ENCODE results near the gene ZNF593. TPM values are rescaled to one million over a fixed set of nuclear protein-coding genes. Genes with fewer than 3 reads are reported as not detected.

Gene ZNF593
- total and polyA plus RNA-seq, 10 of the 15 experiments (the other 5 are each of a cell fraction or from before 2014, with no cell fraction given), result 7.7 to 156 (median 51.0) TPM

DNA sequence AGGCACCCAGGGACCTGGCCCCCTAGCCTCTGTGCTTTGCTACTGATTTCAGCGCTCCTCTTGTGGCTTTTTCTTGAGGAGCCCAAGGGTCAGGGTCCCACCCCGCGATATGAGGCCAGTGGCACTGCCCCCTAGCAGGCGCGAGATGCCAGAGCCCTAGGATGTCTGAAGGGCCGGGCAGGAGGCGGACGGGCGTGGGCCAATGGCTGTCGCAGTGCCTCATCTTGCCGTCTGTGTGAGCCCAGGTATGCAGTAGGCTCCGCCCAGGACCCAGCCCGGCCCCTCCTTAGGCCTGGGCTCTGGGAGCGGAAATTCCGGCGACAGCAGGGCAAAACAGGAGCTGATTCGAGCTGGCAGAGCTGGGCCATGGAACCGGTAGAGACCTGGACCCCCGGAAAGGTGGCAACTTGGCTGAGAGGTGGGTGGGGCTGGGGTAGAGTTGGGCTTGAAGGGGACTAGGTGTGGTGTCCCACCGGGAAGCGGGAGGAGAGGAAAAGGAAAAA is 7.5 kb downstream of the ZNF593 start, which contains the start of gene CNKSR1:
CNKSR1 (plus strand) TSS at position 310 of the 503 bp plus-strand sequence; CDS start at position 367, 57 bp downstream.
- Histone ChIP-seq H3K79me2 (ENCODE audit: control insufficient read depth, insufficient read depth, low read length) (no peaks in the 10 kb centered on the region), H2AFZ (ENCODE audit: control insufficient read depth, low read depth, low read length) (no peak within 1 kb of the TSS; the same call in none of the 2 replicates), H3K27me3 (replicated peaks in 1 of 2; ENCODE audit: control insufficient read depth in 2 of 2, insufficient read depth in 2 of 2, low read length in 1 of 2) (no peaks in the 10 kb centered on the region), H3K4me1 (ENCODE audit: control insufficient read depth, insufficient read depth, low read length) (peaks cover 10% of the 10 kb centered on the region), H3K36me3 (ENCODE audit: control insufficient read depth in 2 of 2, insufficient read depth in 2 of 2, low read length in 1 of 2) (no peaks in the 10 kb centered on the region), H3K9me3 (replicated peaks; ENCODE audit: control insufficient read depth, insufficient read depth, low read length) (no peaks in the 10 kb centered on the region), H3K4me3 (no peak within 1 kb of the TSS), H4K20me1 (ENCODE audit: control insufficient read depth, insufficient read depth) (no peaks in the 10 kb centered on the region), H3K27ac (ENCODE audit: control insufficient read depth, insufficient read depth) (no peak within 1 kb of the TSS), H3K4me2 (ENCODE audit: control insufficient read depth, insufficient read depth) (no peak within 1 kb of the TSS), H3K9ac (ENCODE audit: control insufficient read depth, insufficient read depth, low read length) (no peak within 1 kb of the TSS)
- intact Hi-C loops (cut with micrococcal nuclease; ENCODE audit: unreplicated experiment), result no loop called here
- ChIA-PET CTCF (interaction anchor here (0.6 to 2.6 kb wide), 2 partner anchors 55 to 58 kb away, joined by 3 to 7 read pairs; partner anchors contain the start of gene CEP85), RAD21 (ENCODE audit: unreplicated experiment) (no interaction called here), SMC1A (ENCODE audit: uncharacterized antibody, unreplicated experiment) (no interaction called here), POLR2A (no interaction called here)
- ATAC-seq, result peak; percentile 55
- WGBS (ENCODE audit: insufficient coverage, insufficient replicate concordance, low lambda C conversion rate, missing lambda C conversion rate), result 86% methylated on average over 21 of the region's 21 CpGs
- no TSS peak for BruUV-seq (replicated peaks)
- DNase-seq (ENCODE audit: low read depth, low spot score), result no peak
- TF ChIP-seq TARDBP (IDR thresholded peaks at IDR 0.05; ENCODE audit: borderline replicate concordance) (no peak), RFX5 (IDR thresholded peaks at IDR 0.05; ENCODE audit: low read depth, low read length) (no peak), NFYA (IDR thresholded peaks at IDR 0.05; ENCODE audit: borderline replicate concordance, low read depth, low read length) (no peak), CUX1 (IDR thresholded peaks at IDR 0.05; ENCODE audit: insufficient replicate concordance, low read depth, low read length) (no peak), CTCF (IDR thresholded peaks at IDR 0.05 in 2 of 3, conservative IDR thresholded peaks at IDR 0.05 in 1 of 3; ENCODE audit: control insufficient read depth in 2 of 3, extremely low read depth in 1 of 3, insufficient read depth in 1 of 3, low read depth in 3 of 3, low read length in 3 of 3) (no peak), TCF3 (IDR thresholded peaks at IDR 0.05; ENCODE audit: borderline replicate concordance, insufficient read depth, low read depth, low read length) (no peak), SRF (IDR thresholded peaks at IDR 0.05; ENCODE audit: low read depth in 2 of 2, low read length in 2 of 2) (no peak), SP1 (IDR thresholded peaks at IDR 0.05; ENCODE audit: low read depth, low read length) (no peak), PAX5 (IDR thresholded peaks at IDR 0.05; ENCODE audit: borderline replicate concordance, low read depth, low read length) (no peak)
- TF ChIP-seq, protein P1, sequence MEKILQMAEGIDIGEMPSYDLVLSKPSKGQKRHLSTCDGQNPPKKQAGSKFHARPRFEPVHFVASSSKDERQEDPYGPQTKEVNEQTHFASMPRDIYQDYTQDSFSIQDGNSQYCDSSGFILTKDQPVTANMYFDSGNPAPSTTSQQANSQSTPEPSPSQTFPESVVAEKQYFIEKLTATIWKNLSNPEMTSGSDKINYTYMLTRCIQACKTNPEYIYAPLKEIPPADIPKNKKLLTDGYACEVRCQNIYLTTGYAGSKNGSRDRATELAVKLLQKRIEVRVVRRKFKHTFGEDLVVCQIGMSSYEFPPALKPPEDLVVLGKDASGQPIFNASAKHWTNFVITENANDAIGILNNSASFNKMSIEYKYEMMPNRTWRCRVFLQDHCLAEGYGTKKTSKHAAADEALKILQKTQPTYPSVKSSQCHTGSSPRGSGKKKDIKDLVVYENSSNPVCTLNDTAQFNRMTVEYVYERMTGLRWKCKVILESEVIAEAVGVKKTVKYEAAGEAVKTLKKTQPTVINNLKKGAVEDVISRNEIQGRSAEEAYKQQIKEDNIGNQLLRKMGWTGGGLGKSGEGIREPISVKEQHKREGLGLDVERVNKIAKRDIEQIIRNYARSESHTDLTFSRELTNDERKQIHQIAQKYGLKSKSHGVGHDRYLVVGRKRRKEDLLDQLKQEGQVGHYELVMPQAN (conservative IDR thresholded peaks at IDR 0.05), result no peak
- no peak for FAIRE-seq
- in situ Hi-C loops (cut with MboI), result no loop called here
